SHP77 (cell line): ENCODE data around the gene FMO4.
"Not testable (repeated sequence)": the region's sequence is repeated elsewhere in the genome, so short reads cannot be mapped to it uniquely, and the experiment has no call there.

Experiments used
- DNase-seq, 2 experiments: peaks; one replicate each; lab custom pipeline; 2025; lab: John Stamatoyannopoulos, UW

FMO4 gene

DNA sequence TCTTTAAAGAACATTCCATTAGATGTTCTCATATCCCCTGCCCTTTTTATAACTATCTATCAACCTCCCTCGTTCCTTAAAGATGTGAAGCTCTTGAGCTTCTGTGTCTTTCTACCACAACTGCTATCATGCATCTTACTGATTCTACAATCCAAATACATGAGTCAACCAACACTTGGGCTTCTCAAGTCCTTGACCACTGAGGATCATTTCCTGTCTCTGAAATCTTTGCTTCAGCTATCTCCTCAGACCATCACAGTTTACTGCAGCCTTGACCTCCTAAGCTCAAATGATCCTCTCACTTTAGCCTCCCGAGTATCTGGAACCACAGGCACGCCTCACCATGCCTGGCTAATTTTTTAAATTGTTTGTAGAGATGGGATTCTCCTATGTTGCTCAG lies 75.2 kb downstream of the FMO4 start:
- DNase-seq, result no peak

DNA sequence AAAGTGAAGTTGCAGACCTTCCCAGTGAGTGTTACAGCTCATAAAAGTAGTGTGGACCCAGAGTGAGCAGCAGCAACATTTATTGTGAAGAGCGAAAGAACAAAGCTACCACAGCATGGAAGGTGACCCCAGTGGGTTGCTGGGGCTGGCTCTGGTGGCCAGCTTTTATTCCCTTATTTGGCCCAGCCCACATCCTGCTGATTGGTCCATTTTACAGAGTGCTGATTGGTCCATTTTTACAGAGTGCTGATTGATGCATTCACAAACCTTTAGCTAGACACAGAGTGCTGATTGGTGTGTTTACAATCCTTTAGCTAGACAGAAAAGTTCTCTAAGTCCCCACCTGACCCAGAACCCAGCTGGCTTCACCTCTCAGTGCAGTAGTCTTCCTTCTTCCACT lies 76.8 kb downstream of the FMO4 start:
- DNase-seq, result not testable (repeated sequence)
